Naive thymus-derived CD4-positive, alpha-beta T cell (primary cell): Measurements from ENCODE around the gene RAC3. TPM values are rescaled to one million over a fixed set of nuclear protein-coding genes. Genes with fewer than 3 reads are reported as not detected.

Experiments used
- ATAC-seq: fragments of 150-1000 bp; cut with Tn5 transposase; 2 replicates; pipeline ENCODE4 v1.10.0; 2021; ENCODE audit warnings: mild to moderate bottlenecking, moderate library complexity
- CTCF ChIA-PET: fragments of 350-600 bp; sonication (Branson Sonifier 250); formaldehyde crosslinking; loops from one replicate; lab custom pipeline; 2021; ENCODE audit warnings: antibody characterized with exemption; lab: Charles Lee
- POLR2A ChIA-PET: fragments of 350-600 bp; sonication (Branson Sonifier 250); formaldehyde crosslinking; loops from one replicate; lab custom pipeline; 2021; ENCODE audit warnings: antibody characterized with exemption, inconsistent platforms; lab: Charles Lee
- DNase-seq, 9 donors: peaks; one replicate each; pipeline versions ENCODE4 v3.0.0 to v3.0.0-alpha.2; 2020 to 2022; ENCODE audit warnings: mixed read lengths in 1 of 9
- H3K27ac ChIP-seq: one replicate; pipeline ENCODE4 v1.7.0; 2013; ENCODE audit warnings: mild to moderate bottlenecking, low read depth, low read length, moderate library complexity
- H3K27me3 ChIP-seq, 2 donors: one replicate each; pipeline ENCODE4 v1.7.0; 2013; ENCODE audit warnings: low read length in 2 of 2, mild to moderate bottlenecking in 2 of 2, moderate library complexity in 2 of 2; ENCODE audit not compliant: control insufficient read depth in 2 of 2, insufficient read depth in 2 of 2
- H3K36me3 ChIP-seq, 3 experiments: 1 replicate in 2 of 3; 2 replicates in 1 of 3; pipeline ENCODE4 v1.7.0; 2013; ENCODE audit warnings: low read length in 3 of 3, mild to moderate bottlenecking in 3 of 3, moderate library complexity in 1 of 3; ENCODE audit not compliant: insufficient read depth in 3 of 3, control insufficient read depth in 2 of 3
- H3K4me1 ChIP-seq, 2 donors: one replicate each; pipeline ENCODE4 v1.7.0; 2013; ENCODE audit warnings: low read length in 2 of 2, mild to moderate bottlenecking in 2 of 2, moderate library complexity in 1 of 2; ENCODE audit not compliant: control insufficient read depth in 2 of 2, insufficient read depth in 2 of 2
- H3K4me3 ChIP-seq: 2 replicates; pipeline ENCODE4 v1.7.0; 2013; ENCODE audit warnings: mild to moderate bottlenecking, low read length
- H3K9me3 ChIP-seq, 3 experiments: 1 replicate in 2 of 3; 2 replicates in 1 of 3; pipeline ENCODE4 v1.7.0; 2013; ENCODE audit warnings: low read length in 3 of 3; ENCODE audit not compliant: control insufficient read depth in 2 of 3
- H3K27ac Mint-ChIP-seq, 9 donors: one replicate each; pipeline ENCODE4 v1.8.0; 2020 to 2022; ENCODE audit warnings: mixed read lengths in 9 of 9, mild to moderate bottlenecking in 8 of 9, moderate library complexity in 5 of 9, inconsistent platforms in 2 of 9
- H3K27me3 Mint-ChIP-seq, 5 donors: one replicate each; pipeline ENCODE4 v1.8.0; 2021 to 2022; ENCODE audit warnings: mixed read lengths in 5 of 5, mild to moderate bottlenecking in 1 of 5
- H3K36me3 Mint-ChIP-seq, 5 donors: one replicate each; pipeline ENCODE4 v1.8.0; 2020 to 2022; ENCODE audit warnings: mixed read lengths in 5 of 5, mild to moderate bottlenecking in 3 of 5, inconsistent platforms in 1 of 5
- H3K4me1 Mint-ChIP-seq, 7 donors: one replicate each; pipeline ENCODE4 v1.8.0; 2020 to 2022; ENCODE audit warnings: mixed read lengths in 7 of 7, mild to moderate bottlenecking in 3 of 7, inconsistent platforms in 1 of 7
- H3K4me3 Mint-ChIP-seq, 10 donors: one replicate each; pipeline ENCODE4 v1.8.0; 2020 to 2022; ENCODE audit warnings: mild to moderate bottlenecking in 10 of 10, mixed read lengths in 10 of 10, moderate library complexity in 6 of 10, inconsistent platforms in 2 of 10
- H3K9me3 Mint-ChIP-seq, 11 donors: one replicate each; pipeline ENCODE4 v1.8.0; 2020 to 2022; ENCODE audit warnings: mixed read lengths in 11 of 11, mild to moderate bottlenecking in 4 of 11, inconsistent platforms in 1 of 11, moderate library complexity in 1 of 11
- intact Hi-C, 2 donors: fragments of 100-400 bp; cut with micrococcal nuclease; formaldehyde crosslinking; loops; one replicate each; pipeline ENCODE4 v1.15.1; 2023
- polyA plus RNA-seq, 2 donors: library from polyadenylated mRNA; unstranded; fragments of 300-500 nt; fragmentation: Illumina TruSeq; gene quantifications; one replicate each; pipeline ENCODE4 v1.2.3, GENCODE V29; 2021
- total RNA-seq, 6 experiments: library from RNA in 5 of 6; stranded (reverse) in 5 of 6; gene quantifications; 1 replicate in 5 of 6; 2 replicates in 1 of 6; pipeline ENCODE4 v1.2.3 and lab custom pipeline; 2021 to 2026

RAC3 gene
- total and polyA plus RNA-seq, 7 experiments from 2014 or later, result 1.3 to 8.5 (median 2.1) TPM; not detected in 2

DNA sequence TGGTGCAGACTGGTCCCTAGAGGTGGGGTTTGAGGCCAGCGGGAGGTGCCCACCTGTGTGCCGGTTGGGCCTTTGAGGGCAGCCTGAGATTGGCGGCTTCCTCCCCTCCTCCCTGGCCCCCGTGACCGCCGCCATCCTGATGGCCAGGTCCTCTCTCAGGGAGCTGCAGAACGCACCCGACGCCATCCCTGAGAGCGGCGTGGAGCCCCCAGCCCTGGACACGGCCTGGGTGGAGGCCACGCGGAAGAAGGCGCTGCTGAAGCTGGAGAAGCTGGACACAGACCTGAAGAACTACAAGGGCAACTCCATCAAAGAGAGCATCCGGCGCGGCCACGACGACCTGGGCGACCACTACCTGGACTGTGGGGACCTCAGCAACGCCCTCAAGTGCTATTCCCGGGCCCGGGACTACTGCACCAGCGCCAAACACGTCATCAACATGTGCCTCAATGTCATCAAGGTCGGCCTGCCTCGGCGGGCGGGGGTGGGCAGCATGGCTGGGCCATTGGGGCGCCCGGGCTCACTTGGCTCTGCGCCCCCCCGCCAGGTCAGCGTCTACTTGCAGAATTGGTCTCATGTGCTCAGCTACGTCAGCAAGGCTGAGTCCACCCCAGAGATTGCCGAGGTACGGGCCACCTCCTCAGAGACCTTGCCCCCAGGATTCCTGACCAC lies 23.0 kb downstream of the RAC3 start:
- intact Hi-C loops, result no loop called here
- no peaks in the 10 kb centered on the region for H3K9me3 ChIP-seq
- H3K4me1 ChIP-seq, result peaks cover 18 to 31% of the 10 kb centered on the region in 2 donors
- Mint-ChIP-seq H3K27ac (peak overlapping the region in 2 of 9 donors; percentile 9 to 21), H3K4me1 (peaks cover 0 to 28% (median 12%) of the 10 kb centered on the region in 7 donors), H3K27me3 (no peaks in the 10 kb centered on the region), H3K36me3 (peaks cover 0 to 5% (median 0%) of the 10 kb centered on the region in 5 donors), H3K4me3 (peak overlapping the region in 5 of 10 donors; percentile 9 to 79 (median 51)), H3K9me3 (no peaks in the 10 kb centered on the region)
- no peak overlapping the region for H3K4me3 ChIP-seq
- POLR2A ChIA-PET, result interaction anchor here (1.9 to 7.7 kb wide), 2 partner anchors 11 to 44 kb away, joined by 5 to 54 read pairs; partner anchors contain the start of gene DUS1L
- ATAC-seq (no peak), DNase-seq (peak in 1 of 9 donors; percentile 9)
- H3K27me3 ChIP-seq, result no peaks in the 10 kb centered on the region
- peaks cover 0 to 67% (median 14%) of the 10 kb centered on the region in 3 experiments for H3K36me3 ChIP-seq
- no peak overlapping the region for H3K27ac ChIP-seq
- CTCF ChIA-PET, result no interaction called here

DNA sequence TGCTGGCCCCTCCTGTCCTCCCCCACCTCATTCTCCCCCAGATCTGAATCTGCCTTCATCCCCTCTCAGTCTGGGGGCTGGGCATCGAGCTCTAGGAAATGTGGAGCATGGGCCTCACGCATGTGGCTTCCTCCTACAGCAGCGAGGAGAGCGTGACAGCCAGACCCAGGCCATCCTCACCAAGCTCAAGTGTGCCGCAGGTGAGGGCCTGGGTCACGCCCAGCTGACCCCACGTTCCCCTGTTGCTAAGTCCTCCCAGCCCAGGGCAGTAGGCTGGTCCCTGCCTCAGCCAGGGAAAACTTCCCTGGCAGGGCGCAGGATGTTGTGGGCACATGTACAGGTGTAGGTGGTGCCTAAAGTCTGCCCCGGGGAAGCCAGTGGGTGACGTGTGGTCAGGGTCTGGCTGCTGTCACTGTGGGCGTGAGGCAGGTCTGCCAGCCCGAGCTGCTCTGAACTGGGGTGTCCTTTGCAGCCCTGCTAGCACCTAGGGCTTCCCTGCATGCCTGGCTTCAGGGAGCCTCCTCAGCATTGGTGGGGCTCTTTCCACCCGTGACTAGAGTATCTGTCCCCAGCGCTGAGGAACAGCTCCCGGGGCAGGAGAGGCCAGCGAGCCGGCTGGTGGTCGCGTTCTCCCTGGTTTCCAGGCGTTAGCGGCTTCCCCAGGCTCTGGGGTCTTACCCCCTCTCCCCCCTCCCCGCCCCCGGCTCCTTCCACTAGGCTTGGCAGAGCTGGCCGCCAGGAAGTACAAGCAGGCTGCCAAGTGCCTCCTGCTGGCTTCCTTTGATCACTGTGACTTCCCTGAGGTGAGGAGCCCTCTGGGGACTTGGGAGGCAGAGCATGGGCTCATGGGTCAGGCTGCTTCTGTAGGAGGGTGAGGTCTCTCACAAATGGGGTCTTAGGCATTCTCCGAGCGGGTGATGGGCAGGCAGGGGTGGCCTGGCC lies 23.8 kb downstream of the RAC3 start:
- Mint-ChIP-seq H3K4me1 (peaks cover 0 to 21% (median 10%) of the 10 kb centered on the region in 7 donors), H3K27me3 (no peaks in the 10 kb centered on the region), H3K9me3 (no peaks in the 10 kb centered on the region), H3K27ac (peak overlapping the region in 1 of 9 donors; percentile 33), H3K4me3 (peak overlapping the region in 4 of 10 donors; percentile 9 to 66 (median 32)), H3K36me3 (peaks cover 0 to 9% (median 0%) of the 10 kb centered on the region in 5 donors)
- ChIA-PET CTCF (no interaction called here), POLR2A (interaction anchor here (1.9 to 7.7 kb wide), 2 partner anchors 10 to 43 kb away, joined by 5 to 54 read pairs; partner anchors contain the start of gene DUS1L)
- Histone ChIP-seq H3K27ac (no peak overlapping the region), H3K9me3 (no peaks in the 10 kb centered on the region), H3K4me1 (peaks cover 18 to 29% of the 10 kb centered on the region in 2 donors), H3K36me3 (peaks cover 0 to 68% (median 16%) of the 10 kb centered on the region in 3 experiments), H3K4me3 (no peak overlapping the region), H3K27me3 (no peaks in the 10 kb centered on the region)
- intact Hi-C loops, result no loop called here
- DNase-seq, result peak in 1 of 9 donors; percentile 8
- ATAC-seq, result no peak

DNA sequence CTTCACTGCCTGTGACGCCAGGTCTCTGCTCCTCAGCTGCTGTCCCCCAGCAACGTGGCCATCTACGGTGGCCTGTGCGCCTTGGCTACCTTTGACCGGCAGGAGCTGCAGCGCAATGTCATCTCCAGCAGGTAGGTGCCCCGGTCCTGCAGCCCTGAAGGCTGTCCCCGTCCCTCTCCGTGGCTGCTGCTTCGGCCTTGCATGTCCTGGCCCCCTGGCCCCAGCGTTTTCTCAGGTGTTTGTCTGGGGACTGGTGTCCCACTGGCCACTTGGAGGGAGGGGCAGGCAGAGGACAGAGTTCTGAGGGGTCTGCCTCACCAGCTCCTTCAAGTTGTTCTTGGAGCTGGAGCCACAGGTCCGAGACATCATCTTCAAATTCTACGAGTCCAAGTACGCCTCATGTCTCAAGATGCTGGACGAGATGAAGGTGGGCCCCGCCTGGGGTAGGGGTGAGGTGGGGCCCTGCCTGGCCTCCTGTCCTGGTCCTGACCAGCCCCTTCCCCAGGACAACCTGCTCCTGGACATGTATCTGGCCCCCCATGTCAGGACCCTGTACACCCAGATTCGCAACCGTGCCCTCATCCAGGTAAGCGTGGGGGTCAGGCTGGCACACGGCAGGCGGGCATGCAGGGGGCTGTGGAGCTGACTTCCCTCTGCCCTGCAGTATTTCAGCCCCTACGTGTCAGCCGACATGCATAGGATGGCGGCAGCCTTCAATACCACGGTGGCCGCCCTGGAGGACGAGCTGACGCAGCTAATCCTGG lies 24.7 kb downstream of the RAC3 start:
- CTCF ChIA-PET, result no interaction called here
- no peak overlapping the region for H3K27ac Mint-ChIP-seq

DNA sequence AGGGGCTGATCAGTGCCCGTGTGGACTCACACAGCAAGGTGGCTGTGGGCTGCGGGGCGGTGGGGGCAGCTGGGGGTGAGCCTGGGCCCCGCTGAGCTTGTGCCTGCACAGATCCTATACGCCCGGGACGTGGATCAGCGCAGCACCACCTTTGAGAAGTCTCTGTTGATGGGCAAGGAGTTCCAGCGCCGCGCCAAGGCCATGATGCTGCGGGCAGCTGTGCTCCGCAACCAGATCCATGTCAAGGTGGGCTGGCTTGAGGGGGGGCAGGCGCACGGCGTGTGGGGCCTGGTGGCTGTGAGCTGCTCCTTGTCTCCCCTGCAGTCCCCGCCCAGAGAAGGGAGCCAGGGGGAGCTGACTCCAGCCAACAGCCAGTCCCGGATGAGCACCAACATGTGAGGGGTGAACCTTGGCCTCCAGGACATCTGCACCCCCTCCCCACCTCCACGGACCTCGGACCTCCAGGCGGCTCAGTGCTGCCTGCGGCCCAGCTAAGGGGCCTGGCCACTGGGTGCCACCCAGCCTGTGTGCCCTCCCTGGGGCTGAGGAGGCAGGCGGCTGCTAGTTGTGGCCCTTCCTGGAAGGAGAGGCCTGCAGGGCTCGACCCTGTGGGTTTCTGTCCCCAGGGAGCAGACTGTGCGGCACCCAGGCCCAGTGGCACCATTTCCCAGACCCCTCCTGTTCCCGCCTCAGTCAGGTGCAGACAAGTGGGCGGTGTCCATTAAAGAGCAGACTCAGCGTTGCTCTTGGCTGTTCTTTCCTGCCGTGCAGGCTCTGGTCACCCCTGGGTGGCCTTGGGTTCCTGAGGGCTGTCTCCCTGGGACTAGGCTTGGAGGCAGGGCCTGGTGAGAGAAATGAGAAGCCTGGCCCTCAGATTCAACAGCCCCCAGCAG lies 25.5 kb downstream of the RAC3 start:
- DNase-seq, result no peak

More for the DNA sequence above, 24.7 kb downstream of the RAC3 start:
- no peaks in the 10 kb centered on the region for H3K9me3 Mint-ChIP-seq
- no peak for ATAC-seq
- H3K4me1 Mint-ChIP-seq, result peaks cover 0 to 15% (median 4%) of the 10 kb centered on the region in 7 donors
- intact Hi-C loops, result no loop called here
- H3K36me3 ChIP-seq, result peaks cover 0 to 75% (median 16%) of the 10 kb centered on the region in 3 experiments
- no peaks in the 10 kb centered on the region for H3K9me3 ChIP-seq
- no peaks in the 10 kb centered on the region for H3K27me3 Mint-ChIP-seq
- POLR2A ChIA-PET, result interaction anchor here (1.1 to 7.7 kb wide), 2 partner anchors 9 to 20 kb away, joined by 3 to 54 read pairs; partner anchors contain the start of gene DUS1L
- no peak overlapping the region for H3K27ac ChIP-seq
- H3K4me1 ChIP-seq, result peaks cover 13 to 21% of the 10 kb centered on the region in 2 donors
- H3K36me3 Mint-ChIP-seq, result peaks cover 0 to 9% (median 0%) of the 10 kb centered on the region in 5 donors
- DNase-seq, result no peak
- H3K4me3 ChIP-seq, result no peak overlapping the region
- no peak overlapping the region for H3K4me3 Mint-ChIP-seq
- no peaks in the 10 kb centered on the region for H3K27me3 ChIP-seq

DNA sequence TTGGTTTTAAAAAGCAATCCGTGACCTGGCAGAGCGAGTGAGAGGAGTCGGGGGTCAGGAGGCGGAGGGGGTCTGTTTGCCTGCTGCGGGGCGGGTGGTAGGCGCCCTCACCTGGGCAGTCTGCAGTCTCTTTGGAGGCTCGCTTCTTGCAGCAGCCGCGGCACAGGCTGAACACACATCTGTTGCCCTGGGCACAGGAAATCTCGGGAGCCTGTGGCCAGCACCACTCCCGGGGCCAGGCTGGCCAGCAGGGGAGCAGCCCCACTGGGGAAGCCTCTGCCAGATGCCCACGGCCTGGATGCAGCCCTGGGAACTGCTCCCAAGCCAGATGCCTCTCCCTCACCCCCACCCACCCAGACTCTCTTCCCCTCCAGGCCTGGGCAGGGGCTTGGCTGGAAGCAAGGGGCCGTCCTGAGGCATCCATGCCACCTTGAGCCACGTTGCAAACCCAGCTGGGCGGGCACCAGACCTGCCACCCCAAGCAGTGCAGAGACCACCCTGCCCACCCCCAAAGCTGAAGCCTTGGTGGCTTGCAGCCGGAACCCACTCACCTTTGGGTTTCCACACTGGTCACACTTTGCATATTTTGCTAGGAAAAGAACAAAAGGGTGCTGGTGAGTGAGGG lies 26.9 kb downstream of the RAC3 start:
- Histone ChIP-seq H3K4me3 (no peak overlapping the region), H3K27me3 (no peaks in the 10 kb centered on the region), H3K9me3 (no peaks in the 10 kb centered on the region), H3K4me1 (peaks cover 1 to 11% of the 10 kb centered on the region in 2 donors), H3K27ac (no peak overlapping the region), H3K36me3 (peaks cover 0 to 93% (median 16%) of the 10 kb centered on the region in 3 experiments)
- H3K36me3 Mint-ChIP-seq, result peaks cover 0 to 9% (median 0%) of the 10 kb centered on the region in 5 donors
- H3K4me3 Mint-ChIP-seq, result no peak overlapping the region
- no peaks in the 10 kb centered on the region for H3K27me3 Mint-ChIP-seq
- intact Hi-C loops, result no loop called here
- H3K4me1 Mint-ChIP-seq, result peaks cover 0 to 6% (median 0%) of the 10 kb centered on the region in 7 donors
- ATAC-seq (no peak), DNase-seq (no peak)
- CTCF ChIA-PET, result no interaction called here
- no peak overlapping the region for H3K27ac Mint-ChIP-seq
- H3K9me3 Mint-ChIP-seq, result no peaks in the 10 kb centered on the region
- POLR2A ChIA-PET, result no interaction called here

More for the DNA sequence above, 25.5 kb downstream of the RAC3 start:
- no peak overlapping the region for H3K4me3 Mint-ChIP-seq
- intact Hi-C loops, result no loop called here
- ATAC-seq, result no peak
- peaks cover 0 to 15% (median 4%) of the 10 kb centered on the region in 7 donors for H3K4me1 Mint-ChIP-seq
- POLR2A ChIA-PET, result interaction anchor here (1.1 kb wide), 1 partner anchor 21 kb away, joined by 3 read pairs; no protein-coding TSS in a partner anchor
- no peak overlapping the region for H3K4me3 ChIP-seq
- peaks cover 0 to 81% (median 16%) of the 10 kb centered on the region in 3 experiments for H3K36me3 ChIP-seq
- H3K36me3 Mint-ChIP-seq, result peaks cover 0 to 9% (median 0%) of the 10 kb centered on the region in 5 donors
- H3K9me3 Mint-ChIP-seq, result no peaks in the 10 kb centered on the region
- CTCF ChIA-PET, result no interaction called here
- peaks cover 13 to 21% of the 10 kb centered on the region in 2 donors for H3K4me1 ChIP-seq
- H3K27me3 ChIP-seq, result no peaks in the 10 kb centered on the region
- H3K27ac ChIP-seq, result no peak overlapping the region
- no peaks in the 10 kb centered on the region for H3K9me3 ChIP-seq
- H3K27ac Mint-ChIP-seq, result no peak overlapping the region
- no peaks in the 10 kb centered on the region for H3K27me3 Mint-ChIP-seq
